ENCODE results near the gene TPM1. TPM values are rescaled to one million over a fixed set of nuclear protein-coding genes. Genes with fewer than 3 reads are reported as not detected.

The TPM1 gene
- total RNA-seq, 4 donors from 2014 or later = 5,599 to 7,718 (median 6,496) TPM

DNA sequence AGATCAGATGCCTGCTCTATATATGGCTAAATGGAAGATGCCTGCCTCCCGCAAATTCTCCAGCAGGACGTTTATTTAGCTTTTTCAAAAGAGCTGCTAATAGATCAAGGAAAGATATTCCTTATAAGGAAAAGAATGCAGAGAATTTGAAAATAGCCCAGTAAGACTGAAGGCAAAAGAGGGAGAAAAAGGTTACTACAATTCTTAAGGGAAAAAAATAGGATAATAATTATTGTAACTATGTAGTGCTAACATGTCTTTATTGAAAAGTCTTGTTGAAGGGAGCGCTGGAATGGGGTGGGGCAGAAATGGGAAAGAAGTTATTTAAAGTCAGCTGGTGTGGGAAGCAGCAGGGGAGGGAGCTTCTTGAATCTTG is 2.9 kb downstream of the TPM1 start:
- intact Hi-C loops (cut with DNase I) = loop anchor here (5.0 to 10.0 kb wide), 2 partner anchors 47 to 261 kb away; no protein-coding TSS in a partner anchor
- Histone ChIP-seq H3K4me1 (peaks cover 15 to 63% (median 45%) of the 10 kb centered on the region in 4 donors), H3K9me3 (no peaks in the 10 kb centered on the region), H3K4me3 (peak overlapping the region; percentile 70 to 91 (median 82)), H3K27me3 (peaks cover 0 to 12% (median 5%) of the 10 kb centered on the region in 4 donors), H3K27ac (replicated peaks in 1 of 4) (peak overlapping the region; percentile 93 to 97 (median 96)), H3K36me3 (peaks cover 8 to 59% (median 44%) of the 10 kb centered on the region in 4 donors)
- 37% methylated on average over 3 of the region's 3 CpGs for WGBS
- DNase-seq (ENCODE audit: extremely low spot score) = no peak
- TF ChIP-seq, protein P1, sequence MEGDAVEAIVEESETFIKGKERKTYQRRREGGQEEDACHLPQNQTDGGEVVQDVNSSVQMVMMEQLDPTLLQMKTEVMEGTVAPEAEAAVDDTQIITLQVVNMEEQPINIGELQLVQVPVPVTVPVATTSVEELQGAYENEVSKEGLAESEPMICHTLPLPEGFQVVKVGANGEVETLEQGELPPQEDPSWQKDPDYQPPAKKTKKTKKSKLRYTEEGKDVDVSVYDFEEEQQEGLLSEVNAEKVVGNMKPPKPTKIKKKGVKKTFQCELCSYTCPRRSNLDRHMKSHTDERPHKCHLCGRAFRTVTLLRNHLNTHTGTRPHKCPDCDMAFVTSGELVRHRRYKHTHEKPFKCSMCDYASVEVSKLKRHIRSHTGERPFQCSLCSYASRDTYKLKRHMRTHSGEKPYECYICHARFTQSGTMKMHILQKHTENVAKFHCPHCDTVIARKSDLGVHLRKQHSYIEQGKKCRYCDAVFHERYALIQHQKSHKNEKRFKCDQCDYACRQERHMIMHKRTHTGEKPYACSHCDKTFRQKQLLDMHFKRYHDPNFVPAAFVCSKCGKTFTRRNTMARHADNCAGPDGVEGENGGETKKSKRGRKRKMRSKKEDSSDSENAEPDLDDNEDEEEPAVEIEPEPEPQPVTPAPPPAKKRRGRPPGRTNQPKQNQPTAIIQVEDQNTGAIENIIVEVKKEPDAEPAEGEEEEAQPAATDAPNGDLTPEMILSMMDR (IDR thresholded peaks at IDR 0.05) = no peak
- no peak for TF ChIP-seq EP300 (IDR thresholded peaks at IDR 0.05)
- no peak for TF ChIP-seq POLR2A (IDR thresholded peaks at IDR 0.05; ENCODE audit: low read depth)
- TF ChIP-seq POLR2AphosphoS5 (IDR thresholded peaks at IDR 0.05) = no peak

DNA sequence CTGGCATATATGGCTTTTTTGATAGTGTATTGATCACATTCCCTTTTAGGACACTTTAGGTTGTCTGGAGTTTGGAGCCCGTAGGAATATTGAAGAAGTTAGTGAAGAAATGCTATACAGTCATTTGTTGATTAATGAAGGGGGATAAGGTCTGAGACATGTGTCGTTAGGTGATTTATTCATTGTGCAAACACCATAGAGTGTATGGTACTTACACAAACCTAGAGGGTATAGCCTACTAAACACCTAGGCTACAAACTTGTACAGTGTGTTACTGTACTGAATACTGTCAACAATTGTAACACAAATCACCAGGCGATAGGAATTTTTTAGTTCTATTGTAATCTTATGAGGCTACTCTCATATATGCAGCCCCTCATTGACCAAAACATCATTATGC is 3.3 kb downstream of the TPM1 start:
- no peak for DNase-seq (ENCODE audit: extremely low spot score)
- intact Hi-C loops (cut with DNase I) = loop anchor here (5.0 to 10.0 kb wide), 2 partner anchors 46 to 261 kb away; no protein-coding TSS in a partner anchor
- WGBS = 55% methylated on average over 3 of the region's 3 CpGs
- H3K9me3 ChIP-seq = no peaks in the 10 kb centered on the region
- TF ChIP-seq EP300 (IDR thresholded peaks at IDR 0.05) (no peak), POLR2AphosphoS5 (IDR thresholded peaks at IDR 0.05) (no peak), POLR2A (IDR thresholded peaks at IDR 0.05; ENCODE audit: low read depth) (no peak)
- TF ChIP-seq, protein P1 (IDR thresholded peaks at IDR 0.05) = no peak
- peaks cover 0 to 12% (median 5%) of the 10 kb centered on the region in 4 donors for H3K27me3 ChIP-seq
- H3K27ac ChIP-seq (replicated peaks in 1 of 4) = peak overlapping the region; percentile 93 to 97 (median 96)
- peaks cover 8 to 59% (median 46%) of the 10 kb centered on the region in 4 donors for H3K36me3 ChIP-seq
- H3K4me1 ChIP-seq = peaks cover 19 to 66% (median 48%) of the 10 kb centered on the region in 4 donors
- H3K4me3 ChIP-seq = peak overlapping the region; percentile 70 to 91 (median 82)

DNA sequence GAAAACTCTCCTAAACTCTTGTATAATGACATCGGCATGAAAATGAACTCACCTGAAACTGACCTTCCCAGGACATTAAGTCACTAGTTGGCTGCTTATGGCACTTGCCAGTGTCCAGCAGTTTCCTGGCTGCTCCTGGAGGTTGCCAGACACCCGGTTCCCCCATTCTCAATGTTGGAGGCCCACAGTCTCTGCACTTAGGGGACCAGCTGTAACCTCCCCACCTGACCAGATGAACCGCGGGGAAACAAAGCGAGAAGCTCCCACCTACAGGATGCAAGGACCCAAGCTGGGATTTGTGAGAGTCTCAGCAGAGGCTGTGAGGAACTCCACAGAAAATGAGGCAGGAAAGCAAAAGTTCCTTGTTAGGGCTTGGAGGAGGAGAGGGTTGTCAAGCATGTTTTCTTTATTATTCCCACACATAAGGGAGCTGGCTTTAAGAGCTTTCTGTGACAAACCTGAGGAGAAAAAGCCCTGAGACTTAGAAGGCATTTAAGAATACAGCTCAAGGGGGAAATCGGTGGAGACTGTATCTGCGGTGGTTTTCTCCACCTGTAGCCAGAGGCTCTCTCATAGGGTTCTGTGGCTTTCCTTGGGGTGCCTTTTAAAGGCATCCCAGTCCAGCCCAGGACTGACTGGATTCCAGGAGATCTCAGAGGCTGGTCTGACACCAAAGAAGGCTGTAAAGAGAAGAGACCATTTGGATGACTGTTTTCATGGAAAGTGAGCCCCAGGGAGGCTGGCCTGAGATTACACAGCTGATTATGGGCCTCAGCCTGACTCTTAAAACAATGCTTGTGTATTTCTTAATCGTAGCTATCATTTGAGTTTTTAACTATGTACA is 4.6 kb downstream of the TPM1 start:
- 50% methylated on average over 7 of the region's 8 CpGs for WGBS
- no peak for TF ChIP-seq POLR2AphosphoS5 (IDR thresholded peaks at IDR 0.05)
- no peak for TF ChIP-seq POLR2A (IDR thresholded peaks at IDR 0.05; ENCODE audit: low read depth)
- TF ChIP-seq, protein P1 (IDR thresholded peaks at IDR 0.05) = no peak
- no peak for TF ChIP-seq EP300 (IDR thresholded peaks at IDR 0.05)
- H3K4me3 ChIP-seq = peak overlapping the region; percentile 70 to 91 (median 82)
- no peaks in the 10 kb centered on the region for H3K9me3 ChIP-seq
- peaks cover 0 to 12% (median 1%) of the 10 kb centered on the region in 4 donors for H3K27me3 ChIP-seq
- peaks cover 30 to 67% (median 55%) of the 10 kb centered on the region in 4 donors for H3K4me1 ChIP-seq
- peaks cover 8 to 61% (median 47%) of the 10 kb centered on the region in 4 donors for H3K36me3 ChIP-seq
- no peak for DNase-seq (ENCODE audit: extremely low spot score)
- intact Hi-C loops (cut with DNase I) = loop anchor here (5.0 to 10.0 kb wide), 2 partner anchors 45 to 262 kb away; no protein-coding TSS in a partner anchor
- H3K27ac ChIP-seq (replicated peaks in 1 of 4) = peak overlapping the region; percentile 93 to 97 (median 96)

DNA sequence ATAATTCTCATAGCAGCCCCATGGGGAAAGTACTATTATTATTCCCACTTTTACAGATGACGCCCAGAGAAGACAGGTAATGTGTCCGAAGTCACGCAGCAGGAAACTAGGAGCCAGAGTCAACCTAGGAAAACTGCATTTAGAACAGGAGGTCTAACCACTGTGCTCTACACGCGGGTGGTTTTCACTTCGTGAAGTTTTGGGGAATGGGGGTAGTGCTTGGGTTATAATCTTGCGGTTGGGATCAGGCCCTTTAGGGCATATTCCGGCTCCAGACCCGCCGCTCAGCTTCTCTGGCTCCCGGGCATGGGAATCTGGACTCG is 5.2 kb downstream of the TPM1 start:
- H3K27ac ChIP-seq (replicated peaks in 1 of 4) = peak overlapping the region; percentile 93 to 97 (median 96)
- H3K36me3 ChIP-seq = peaks cover 8 to 61% (median 47%) of the 10 kb centered on the region in 4 donors
- no peaks in the 10 kb centered on the region for H3K9me3 ChIP-seq
- H3K27me3 ChIP-seq = peaks cover 0 to 11% (median 0%) of the 10 kb centered on the region in 4 donors
- peak overlapping the region; percentile 70 to 91 (median 82) for H3K4me3 ChIP-seq
- DNase-seq (ENCODE audit: extremely low spot score) = no peak
- 25% methylated on average over 6 of the region's 12 CpGs for WGBS
- TF ChIP-seq, protein P1 (IDR thresholded peaks at IDR 0.05) = no peak
- TF ChIP-seq POLR2AphosphoS5 (IDR thresholded peaks at IDR 0.05) = no peak
- TF ChIP-seq EP300 (IDR thresholded peaks at IDR 0.05) = no peak
- TF ChIP-seq POLR2A (IDR thresholded peaks at IDR 0.05; ENCODE audit: low read depth) = no peak
- H3K4me1 ChIP-seq = peaks cover 36 to 71% (median 58%) of the 10 kb centered on the region in 4 donors
- intact Hi-C loops (cut with DNase I) = loop anchor here (5.0 to 10.0 kb wide), 2 partner anchors 45 to 263 kb away; no protein-coding TSS in a partner anchor
